RWPE2 (cell line): ENCODE measurements around the gene KCNN2.

Experiments used
- ATAC-seq: fragments of 200-7000 bp; cut with Tn5 transposase; 3 replicates; pipeline ENCODE4 v1.9.1; 2021; ENCODE audit warnings: low read depth
- DNase-seq: peaks from one replicate; pipeline ENCODE4 v3.0.0-alpha.2; 2020; ENCODE audit warnings: low spot score
- H3K27ac ChIP-seq: fragments of 450-650 bp; 2 replicates; pipeline ENCODE4 v1.5.1; 2017; ENCODE audit warnings: mild to moderate bottlenecking; ENCODE audit not compliant: poor library complexity, severe bottlenecking
- H3K27me3 ChIP-seq: fragments of 250-450 bp; sonication (Bioruptor Pico); 2 replicates; pipeline ENCODE4 v1.5.1; 2021; ENCODE audit warnings: mild to moderate bottlenecking, moderate library complexity; ENCODE audit not compliant: insufficient read depth, poor library complexity, severe bottlenecking
- H3K36me3 ChIP-seq: fragments of 250-450 bp; sonication (Bioruptor Pico); 2 replicates; pipeline ENCODE4 v1.5.1; 2020; ENCODE audit warnings: low read depth, mild to moderate bottlenecking, moderate library complexity
- H3K4me1 ChIP-seq: fragments of 250-450 bp; sonication (Bioruptor Pico); 2 replicates; pipeline ENCODE4 v1.5.1; 2021; ENCODE audit warnings: mild to moderate bottlenecking, moderate library complexity; ENCODE audit not compliant: insufficient read depth, poor library complexity, severe bottlenecking
- H3K4me3 ChIP-seq: fragments of 250-450 bp; sonication (Bioruptor Pico); 2 replicates; pipeline ENCODE4 v1.5.1; 2021; ENCODE audit warnings: mild to moderate bottlenecking, moderate library complexity; ENCODE audit not compliant: severe bottlenecking
- H3K9me3 ChIP-seq: fragments of 250-450 bp; sonication (Bioruptor Pico); 2 replicates; pipeline ENCODE4 v1.5.1; 2021; ENCODE audit warnings: mild to moderate bottlenecking, moderate library complexity; ENCODE audit not compliant: severe bottlenecking
- CTCF ChIP-seq: fragments of 450-650 bp; IDR thresholded peaks from one replicate; pipeline ENCODE4 v1.5.1; 2017; ENCODE audit warnings: mild to moderate bottlenecking, moderate library complexity; ENCODE audit not compliant: poor library complexity, severe bottlenecking

The KCNN2 gene

GRCh38 chr5:114416254-114416653 is 54.4 kb downstream of the KCNN2 start:
- no peak for TF ChIP-seq CTCF
- ATAC-seq = no peak

DNA sequence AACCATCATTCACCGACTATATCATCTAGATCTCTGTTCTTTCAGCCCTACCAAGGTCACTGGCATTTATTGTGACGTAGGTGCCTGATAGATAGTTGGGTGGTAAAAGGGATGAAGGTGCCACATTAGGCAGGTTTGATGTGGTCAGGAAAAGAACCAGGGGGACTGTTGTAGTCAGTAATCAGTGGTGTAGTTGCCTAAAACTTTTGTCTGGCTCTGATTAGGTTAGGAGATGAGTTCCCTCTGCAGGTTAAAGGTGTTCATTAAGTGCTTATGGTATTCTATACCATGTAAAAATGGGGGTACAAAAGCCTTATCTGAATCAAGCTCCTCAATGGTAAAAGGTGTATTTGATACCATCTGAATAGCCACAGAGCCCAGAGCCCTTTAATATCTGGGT is 55.6 kb downstream of the KCNN2 start:
- TF ChIP-seq CTCF = no peak
- peaks cover 12% of the 10 kb centered on the region for H3K4me1 ChIP-seq
- H3K27ac ChIP-seq = no peak overlapping the region
- H3K27me3 ChIP-seq = peaks cover 1% of the 10 kb centered on the region
- no peaks in the 10 kb centered on the region for H3K9me3 ChIP-seq
- ATAC-seq = no peak
- DNase-seq = no peak
- no peak overlapping the region for H3K4me3 ChIP-seq
- no peaks in the 10 kb centered on the region for H3K36me3 ChIP-seq

More at GRCh38 chr5:114416254-114416653, 54.4 kb downstream of the KCNN2 start:
- H3K9me3 ChIP-seq = no peaks in the 10 kb centered on the region
- no peaks in the 10 kb centered on the region for H3K36me3 ChIP-seq
- H3K27me3 ChIP-seq = no peaks in the 10 kb centered on the region
- no peak for DNase-seq
- H3K4me1 ChIP-seq = peaks cover 21% of the 10 kb centered on the region
- no peak overlapping the region for H3K27ac ChIP-seq
- no peak overlapping the region for H3K4me3 ChIP-seq

DNA sequence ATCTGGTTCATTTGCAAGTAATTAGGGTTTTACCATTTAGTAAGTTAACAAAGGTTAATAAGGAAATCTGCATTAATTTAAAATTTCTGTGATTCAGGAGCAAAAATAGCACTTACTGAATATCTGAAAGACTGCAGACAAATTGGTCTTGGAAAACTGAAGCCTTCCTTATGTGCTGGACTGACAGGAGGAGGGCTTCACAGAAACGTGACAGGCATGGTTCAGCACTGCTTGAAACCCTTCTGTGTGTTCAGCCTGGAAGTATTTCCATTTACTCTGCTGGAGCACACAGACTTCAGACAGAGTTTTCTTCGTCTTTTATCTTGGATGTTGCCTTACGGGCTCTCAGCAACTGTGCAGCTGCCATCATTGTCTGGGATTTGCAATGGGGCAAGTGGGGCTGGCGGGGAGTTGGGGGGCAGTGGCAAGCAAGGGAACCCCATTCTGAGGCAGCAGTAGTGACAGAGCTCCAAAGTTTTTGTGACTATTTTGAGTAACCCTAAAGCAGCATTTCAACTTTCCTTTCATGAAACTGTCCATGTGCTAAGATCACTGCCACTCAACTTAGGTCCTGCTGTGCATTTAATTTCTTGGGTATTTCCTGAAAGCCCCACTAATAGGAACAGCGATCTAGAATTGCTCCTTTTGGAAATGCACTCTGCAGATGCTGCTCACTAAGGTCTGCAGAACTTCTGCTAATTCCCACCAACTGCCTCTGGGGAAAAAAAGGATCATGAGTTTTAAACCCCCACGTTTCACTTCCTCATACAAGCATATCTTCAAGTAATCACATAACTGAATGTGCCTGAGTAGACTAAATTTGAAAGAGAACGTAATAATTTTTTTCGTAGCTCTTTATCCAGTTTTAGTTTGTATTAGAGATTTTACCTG is 56.6 kb downstream of the KCNN2 start:
- ATAC-seq = no peak
- no peaks in the 10 kb centered on the region for H3K9me3 ChIP-seq
- no peak for DNase-seq
- H3K27ac ChIP-seq = no peak overlapping the region
- TF ChIP-seq CTCF = no peak
- no peaks in the 10 kb centered on the region for H3K36me3 ChIP-seq
- peaks cover 7% of the 10 kb centered on the region for H3K27me3 ChIP-seq
- H3K4me3 ChIP-seq = no peak overlapping the region
- peaks cover 7% of the 10 kb centered on the region for H3K4me1 ChIP-seq

GRCh38 chr5:114419067-114419388 is 57.2 kb downstream of the KCNN2 start:
- no peak overlapping the region for H3K4me3 ChIP-seq
- no peaks in the 10 kb centered on the region for H3K9me3 ChIP-seq
- H3K36me3 ChIP-seq = no peaks in the 10 kb centered on the region
- TF ChIP-seq CTCF = no peak
- ATAC-seq (no peak), DNase-seq (no peak)
- H3K27me3 ChIP-seq = peaks cover 7% of the 10 kb centered on the region
- peaks cover 3% of the 10 kb centered on the region for H3K4me1 ChIP-seq
- H3K27ac ChIP-seq = no peak overlapping the region

GRCh38 chr5:114419959-114420358 is 58.1 kb downstream of the KCNN2 start:
- Histone ChIP-seq H3K27me3 (peaks cover 7% of the 10 kb centered on the region), H3K9me3 (no peaks in the 10 kb centered on the region), H3K27ac (no peak overlapping the region), H3K4me1 (peaks cover 3% of the 10 kb centered on the region), H3K36me3 (no peaks in the 10 kb centered on the region), H3K4me3 (no peak overlapping the region)
- TF ChIP-seq CTCF = no peak
- DNase-seq (no peak), ATAC-seq (peak; percentile 89)
